Duodenal mucosa (tissue), 2 donors: ENCODE data around the gene LRRC56.

ENCODE experiments used
- H3K27ac ChIP-seq: one replicate; pipeline ENCODE4 v1.7.0; 2013; ENCODE audit warnings: low read depth, low read length
- H3K27me3 ChIP-seq, 2 donors: one replicate each; pipeline ENCODE4 v1.7.0; 2013; ENCODE audit warnings: low read length in 2 of 2, control low read depth in 1 of 2; ENCODE audit not compliant: insufficient read depth in 2 of 2, control insufficient read depth in 1 of 2
- H3K36me3 ChIP-seq, 2 donors: one replicate each; pipeline ENCODE4 v1.7.0; 2013; ENCODE audit warnings: low read length in 2 of 2, control low read depth in 1 of 2; ENCODE audit not compliant: insufficient read depth in 2 of 2, control insufficient read depth in 1 of 2
- H3K4me1 ChIP-seq, 2 donors: one replicate each; pipeline ENCODE4 v1.7.0; 2013; ENCODE audit warnings: low read length in 2 of 2, control low read depth in 1 of 2; ENCODE audit not compliant: insufficient read depth in 2 of 2, control insufficient read depth in 1 of 2
- H3K4me3 ChIP-seq, 2 donors: one replicate each; pipeline ENCODE4 v1.7.0; 2013; ENCODE audit warnings: low read length in 2 of 2, low read depth in 1 of 2
- H3K9ac ChIP-seq, 2 donors: one replicate each; pipeline ENCODE4 v1.7.0; 2013; ENCODE audit warnings: low read length in 2 of 2, low read depth in 1 of 2
- H3K9me3 ChIP-seq, 2 donors: one replicate each; pipeline ENCODE4 v1.7.0; 2013; ENCODE audit warnings: low read length in 2 of 2, control low read depth in 1 of 2; ENCODE audit not compliant: control insufficient read depth in 1 of 2

LRRC56 gene

DNA sequence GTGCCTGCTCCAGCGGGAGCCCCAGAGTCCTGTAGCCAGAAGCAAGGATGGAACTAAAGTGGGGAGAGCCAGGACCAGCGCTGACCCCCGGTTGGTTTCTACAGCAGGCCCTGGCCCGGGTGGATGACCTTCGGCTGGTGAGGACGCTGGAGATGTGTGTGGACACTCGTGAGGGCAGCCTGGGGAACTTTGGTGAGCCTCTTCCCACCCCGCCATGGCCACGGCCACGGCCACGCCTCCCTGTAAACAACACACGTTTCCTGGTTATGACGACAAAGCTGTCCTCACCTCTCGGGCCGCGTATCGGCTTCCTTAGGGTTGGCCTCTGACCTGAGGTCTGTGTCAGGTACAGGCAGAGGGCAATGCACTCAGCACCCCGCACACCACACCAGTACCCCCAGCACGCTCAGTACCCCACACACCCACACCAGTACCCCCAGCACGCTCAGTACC is 4.1 kb downstream of the LRRC56 start:
- Histone ChIP-seq H3K9me3 (no peaks in the 10 kb centered on the region), H3K36me3 (no peaks in the 10 kb centered on the region), H3K27me3 (no peaks in the 10 kb centered on the region), H3K9ac (no peak overlapping the region), H3K4me1 (peaks cover 11 to 26% of the 10 kb centered on the region in 2 donors), H3K27ac (no peak overlapping the region), H3K4me3 (no peak overlapping the region)

DNA sequence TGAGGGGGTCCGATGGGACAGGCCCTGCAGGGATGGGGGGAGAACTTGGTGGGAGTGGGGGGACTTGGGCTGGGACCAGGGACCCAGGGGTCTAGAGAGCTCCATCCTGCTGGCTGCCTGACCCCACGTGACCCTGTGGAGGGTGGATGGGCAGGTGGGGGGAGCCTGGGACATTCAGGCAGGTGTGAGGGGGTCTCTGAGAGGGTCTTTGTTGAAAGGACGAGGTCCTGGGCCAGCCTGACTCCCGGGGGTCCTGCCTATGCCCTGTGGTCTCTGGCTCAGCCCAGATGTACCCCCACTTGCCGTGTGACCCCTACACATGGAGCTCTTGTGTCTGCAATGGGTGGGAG is 7.5 kb downstream of the LRRC56 start:
- Histone ChIP-seq H3K4me3 (no peak overlapping the region), H3K27me3 (no peaks in the 10 kb centered on the region), H3K9me3 (no peaks in the 10 kb centered on the region), H3K27ac (no peak overlapping the region), H3K9ac (no peak overlapping the region), H3K4me1 (peaks cover 4 to 6% of the 10 kb centered on the region in 2 donors), H3K36me3 (no peaks in the 10 kb centered on the region)

DNA sequence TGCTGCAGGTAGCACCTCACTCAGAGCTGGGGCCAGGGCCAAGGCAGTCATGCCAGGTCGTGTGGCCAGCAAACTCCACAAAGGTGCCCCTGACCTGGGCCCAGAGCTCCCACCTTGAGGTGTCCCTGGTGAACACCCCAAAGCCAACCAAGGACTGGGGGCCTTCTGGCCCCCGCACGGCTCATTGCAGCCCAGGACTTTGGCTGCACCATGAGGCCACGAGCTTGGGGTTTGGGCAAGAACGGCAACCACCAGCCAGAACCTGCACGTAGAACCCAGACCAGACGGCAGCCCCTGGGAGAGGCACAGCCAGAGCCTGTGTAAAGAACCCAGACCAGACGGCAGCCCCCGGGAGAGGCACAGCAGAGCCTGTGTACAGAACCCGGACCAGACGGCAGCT is 7.8 kb downstream of the LRRC56 start:
- Histone ChIP-seq H3K4me1 (peaks cover 4 to 6% of the 10 kb centered on the region in 2 donors), H3K27ac (no peak overlapping the region), H3K4me3 (no peak overlapping the region), H3K27me3 (no peaks in the 10 kb centered on the region), H3K9ac (no peak overlapping the region), H3K9me3 (no peaks in the 10 kb centered on the region), H3K36me3 (no peaks in the 10 kb centered on the region)

DNA sequence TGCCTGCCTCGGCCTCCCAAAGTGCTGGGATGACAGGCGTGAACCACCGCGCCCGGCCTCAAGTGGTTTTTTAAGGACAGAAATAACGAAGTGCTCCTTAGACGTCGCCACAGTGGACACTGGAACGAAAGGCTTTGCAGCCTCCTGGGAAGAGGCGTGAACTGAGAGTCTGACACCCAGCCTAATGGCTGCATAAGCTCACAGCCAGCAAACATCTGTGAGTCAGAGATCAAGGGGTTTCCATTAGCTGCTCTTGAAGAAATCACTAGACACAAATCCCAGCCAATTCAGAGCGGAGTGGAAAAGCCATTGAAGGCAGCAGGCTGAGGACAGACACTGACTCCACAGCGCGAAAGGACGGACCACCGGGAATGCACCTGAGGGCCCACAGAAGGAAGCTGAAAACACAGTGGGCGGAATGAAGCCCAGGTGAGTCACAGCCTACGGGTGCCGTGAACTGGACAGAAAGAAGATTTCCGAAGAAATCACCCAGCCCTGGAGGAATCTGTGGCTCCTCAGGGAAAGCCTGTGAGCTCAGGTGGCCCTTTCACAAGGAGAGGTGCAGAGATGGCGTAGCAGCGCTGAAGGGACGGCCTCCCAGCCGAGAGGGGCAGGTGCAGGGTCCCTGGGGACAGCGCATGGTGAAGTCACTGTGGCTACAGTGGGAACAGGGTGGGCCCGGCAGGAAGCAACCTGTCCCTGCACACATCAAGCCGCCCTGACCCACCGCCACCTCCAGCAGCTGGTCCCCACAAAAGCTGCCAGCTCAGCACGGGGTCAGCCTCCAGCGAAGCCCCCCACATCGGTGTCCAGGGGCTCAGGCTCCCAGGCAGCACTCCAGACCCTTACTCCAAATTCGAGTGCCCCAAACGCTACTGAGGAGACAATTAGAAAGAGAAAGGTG is 11.6 kb downstream of the LRRC56 start:
- peaks cover 0 to 7% of the 10 kb centered on the region in 2 donors for H3K27me3 ChIP-seq
- no peak overlapping the region for H3K4me3 ChIP-seq
- peaks cover 4 to 6% of the 10 kb centered on the region in 2 donors for H3K4me1 ChIP-seq
- H3K9me3 ChIP-seq: no peaks in the 10 kb centered on the region
- no peak overlapping the region for H3K9ac ChIP-seq
- no peaks in the 10 kb centered on the region for H3K36me3 ChIP-seq
- H3K27ac ChIP-seq: no peak overlapping the region

DNA sequence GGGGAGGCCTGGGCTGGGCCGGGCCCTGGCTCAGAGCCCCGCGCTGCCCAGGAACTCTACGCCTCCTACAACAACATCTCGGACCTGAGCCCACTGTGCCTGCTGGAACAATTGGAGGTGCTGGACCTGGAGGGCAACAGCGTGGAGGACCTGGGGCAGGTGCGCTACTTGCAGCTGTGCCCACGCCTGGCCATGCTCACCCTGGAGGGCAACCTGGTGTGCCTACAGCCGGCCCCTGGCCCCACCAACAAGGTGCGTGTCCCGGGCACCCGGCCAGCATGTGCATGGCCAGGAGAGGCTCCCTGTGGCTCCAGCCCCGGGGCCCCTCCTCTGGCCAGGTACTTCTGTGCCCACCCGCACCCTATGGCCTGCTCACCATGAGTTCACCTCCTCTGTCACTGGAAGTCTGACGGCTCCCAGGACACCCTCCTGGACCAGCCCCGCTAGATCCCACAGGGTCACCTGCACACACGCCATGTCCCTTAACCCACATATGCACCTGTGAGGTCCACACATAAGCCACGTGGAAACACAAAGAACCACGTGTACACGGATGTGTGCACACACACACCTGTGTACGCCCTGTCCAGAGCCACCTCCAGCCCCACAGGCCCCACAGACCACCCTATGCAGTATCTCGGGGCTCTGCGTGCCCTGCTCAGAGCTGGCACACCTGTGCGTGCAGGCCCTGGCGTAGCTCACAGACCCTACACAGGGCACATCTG is 12.9 kb downstream of the LRRC56 start:
- H3K36me3 ChIP-seq: no peaks in the 10 kb centered on the region
- no peak overlapping the region for H3K4me3 ChIP-seq
- H3K4me1 ChIP-seq: peaks cover 0 to 8% of the 10 kb centered on the region in 2 donors
- H3K27me3 ChIP-seq: peaks cover 0 to 7% of the 10 kb centered on the region in 2 donors
- no peaks in the 10 kb centered on the region for H3K9me3 ChIP-seq
- H3K9ac ChIP-seq: no peak overlapping the region
- H3K27ac ChIP-seq: no peak overlapping the region

DNA sequence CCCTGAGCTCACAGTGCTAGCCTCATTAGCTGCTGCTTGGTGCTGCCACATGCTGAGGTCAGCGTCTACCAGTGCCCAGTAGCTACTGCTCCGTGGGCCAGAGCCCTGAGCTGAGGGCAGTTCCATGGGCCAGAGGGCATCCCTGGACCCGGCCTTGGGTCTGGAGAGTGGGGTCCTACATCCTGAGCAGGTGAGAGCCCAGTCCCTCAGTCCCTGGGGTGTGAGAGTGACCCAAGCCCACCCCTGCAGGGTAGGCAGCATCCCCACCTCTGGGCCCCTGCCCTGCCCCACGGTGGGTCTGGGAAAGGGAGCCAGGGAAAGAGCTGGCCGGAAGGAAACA is 13.4 kb downstream of the LRRC56 start:
- peaks cover 0 to 8% of the 10 kb centered on the region in 2 donors for H3K4me1 ChIP-seq
- no peak overlapping the region for H3K27ac ChIP-seq
- H3K9me3 ChIP-seq: no peaks in the 10 kb centered on the region
- no peak overlapping the region for H3K9ac ChIP-seq
- H3K4me3 ChIP-seq: no peak overlapping the region
- H3K36me3 ChIP-seq: no peaks in the 10 kb centered on the region
- peaks cover 0 to 7% of the 10 kb centered on the region in 2 donors for H3K27me3 ChIP-seq

DNA sequence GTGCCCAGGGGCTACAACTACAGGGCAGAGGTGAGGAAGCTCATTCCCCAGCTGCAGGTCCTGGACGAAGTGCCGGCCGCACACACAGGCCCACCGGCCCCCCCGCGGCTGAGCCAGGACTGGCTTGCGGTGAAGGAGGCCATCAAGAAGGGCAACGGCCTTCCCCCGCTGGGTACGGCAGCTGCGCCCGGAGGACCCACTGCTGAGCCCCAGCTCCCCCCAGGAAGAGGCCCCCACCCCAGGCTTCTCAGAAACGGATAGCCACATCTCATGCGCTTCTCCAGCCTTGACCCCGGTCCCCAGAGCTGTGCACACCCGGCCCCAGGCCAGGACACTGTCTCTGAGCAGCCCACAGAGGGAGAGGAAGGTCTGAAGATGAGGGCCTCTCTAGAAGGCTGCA is 13.8 kb downstream of the LRRC56 start:
- H3K9me3 ChIP-seq: no peaks in the 10 kb centered on the region
- H3K36me3 ChIP-seq: no peaks in the 10 kb centered on the region
- H3K27ac ChIP-seq: no peak overlapping the region
- H3K4me3 ChIP-seq: no peak overlapping the region
- H3K9ac ChIP-seq: no peak overlapping the region
- H3K4me1 ChIP-seq: peaks cover 0 to 8% of the 10 kb centered on the region in 2 donors
- H3K27me3 ChIP-seq: peaks cover 0 to 7% of the 10 kb centered on the region in 2 donors

DNA sequence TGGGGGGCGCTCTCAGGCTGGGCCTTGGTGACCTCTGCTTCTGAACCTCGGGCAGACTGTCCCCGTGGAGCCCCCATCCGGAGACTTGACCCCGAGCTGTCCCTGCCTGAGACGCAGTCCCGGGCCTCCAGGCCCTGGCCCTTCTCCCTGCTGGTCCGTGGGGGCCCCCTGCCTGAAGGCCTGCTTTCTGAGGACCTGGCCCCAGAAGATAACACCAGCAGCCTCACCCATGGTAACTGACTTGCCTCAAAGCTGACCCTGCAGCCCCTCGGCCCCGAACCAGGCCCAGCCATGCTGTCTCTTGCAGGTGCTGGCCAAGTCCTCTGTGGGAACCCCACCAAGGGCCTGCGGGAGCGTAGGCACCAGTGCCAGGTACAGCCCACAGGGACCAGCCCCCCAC is 14.3 kb downstream of the LRRC56 start:
- H3K27me3 ChIP-seq: peaks cover 4 to 7% of the 10 kb centered on the region in 2 donors

DNA sequence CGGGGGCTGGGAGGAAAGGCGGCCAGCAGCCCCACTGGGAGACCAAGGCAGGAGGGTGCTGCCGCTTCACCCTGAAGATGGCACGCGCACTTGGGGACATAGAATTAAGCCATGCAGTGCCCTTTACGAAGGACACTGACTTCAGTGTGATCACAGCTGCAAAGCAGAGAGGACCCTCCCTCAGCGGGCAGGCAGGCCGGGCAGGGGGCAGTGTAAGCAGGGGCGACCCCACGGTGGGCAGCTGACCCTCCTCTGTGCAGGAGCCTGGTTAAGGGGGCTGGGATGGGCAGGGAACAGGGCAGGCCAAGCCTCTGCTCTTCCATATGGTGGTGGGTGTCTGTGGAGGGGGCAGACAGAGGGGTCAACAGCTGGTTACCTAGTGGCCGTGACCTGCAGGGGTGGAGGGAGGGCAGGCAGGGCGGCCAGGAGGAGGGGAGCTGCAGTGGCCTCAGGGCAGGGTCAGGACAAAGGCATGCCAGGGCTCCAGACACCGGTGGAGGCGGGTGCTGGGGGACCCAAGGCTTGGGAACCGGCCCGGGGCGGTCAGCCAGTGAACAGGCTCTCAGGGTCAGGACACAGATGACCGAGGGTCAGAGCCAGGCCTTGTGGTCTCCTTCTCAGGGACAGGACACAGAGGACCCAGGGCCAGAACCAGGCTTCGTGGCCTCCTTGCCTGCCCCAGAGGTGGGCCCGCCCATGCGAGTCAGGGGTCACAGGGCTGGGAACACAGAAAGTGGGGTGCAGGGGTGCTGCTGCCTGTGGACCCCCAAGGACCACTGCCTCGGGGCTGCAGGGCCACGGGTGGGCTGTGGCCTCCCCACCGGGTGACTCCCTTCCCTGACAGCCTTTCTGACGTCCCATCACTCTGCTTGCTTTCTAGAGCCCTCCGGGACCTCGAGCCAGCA is 16.0 kb downstream of the LRRC56 start:
- Histone ChIP-seq H3K4me3 (no peak overlapping the region), H3K27me3 (peaks cover 7 to 11% of the 10 kb centered on the region in 2 donors), H3K9ac (no peak overlapping the region), H3K9me3 (no peaks in the 10 kb centered on the region), H3K36me3 (no peaks in the 10 kb centered on the region), H3K27ac (no peak overlapping the region), H3K4me1 (peaks cover 0 to 8% of the 10 kb centered on the region in 2 donors)

More for the DNA sequence above, 14.3 kb downstream of the LRRC56 start:
- no peak overlapping the region for H3K4me3 ChIP-seq
- H3K27ac ChIP-seq: no peak overlapping the region
- no peaks in the 10 kb centered on the region for H3K36me3 ChIP-seq
- H3K4me1 ChIP-seq: peaks cover 0 to 8% of the 10 kb centered on the region in 2 donors
- no peaks in the 10 kb centered on the region for H3K9me3 ChIP-seq
- no peak overlapping the region for H3K9ac ChIP-seq
